Measurements from ENCODE around the gene USHBP1. TPM values are rescaled to one million over a fixed set of nuclear protein-coding genes. Genes with fewer than 3 reads are reported as not detected.

The USHBP1 gene
- total and polyA plus RNA-seq, 2 of the 13 experiments (the other 11 are each of a cell fraction or from before 2014, with no cell fraction given), result 0.15 to 1.5 TPM

DNA sequence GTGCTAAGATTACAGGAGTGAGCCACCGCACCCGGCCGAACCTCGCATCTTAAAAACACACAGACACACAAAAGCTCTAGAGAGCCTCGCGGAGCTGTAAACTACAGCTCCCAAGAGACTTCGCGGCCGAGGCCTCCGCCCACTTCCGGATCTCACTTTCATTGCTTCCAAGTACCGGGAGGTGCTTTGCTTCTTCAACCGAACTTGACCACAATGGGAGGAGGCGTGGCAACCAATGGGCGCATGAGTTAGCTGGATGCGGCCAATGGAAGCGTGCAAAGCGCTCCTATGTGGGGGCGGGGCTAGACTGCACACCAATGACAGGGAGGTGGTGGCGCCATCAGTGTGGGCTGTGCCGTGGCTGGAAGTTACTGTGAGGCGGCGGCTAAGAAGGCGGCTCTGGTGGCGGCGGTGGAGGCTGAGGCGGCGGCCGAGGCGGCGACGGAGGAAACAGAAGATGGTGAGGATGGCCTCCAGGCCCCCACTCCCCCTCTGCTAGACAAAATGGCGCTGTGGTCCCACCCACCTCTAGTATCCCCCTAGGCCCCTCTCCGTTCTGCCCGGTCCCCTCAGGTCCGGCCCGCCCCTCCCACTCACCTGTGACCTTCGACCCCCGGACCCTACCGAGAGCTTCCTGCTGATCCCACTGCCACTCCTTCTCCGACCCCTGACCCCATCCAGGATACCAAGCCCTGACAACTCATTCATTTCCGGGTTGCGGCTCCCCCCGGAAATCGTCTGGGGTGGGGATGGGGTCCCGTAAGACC is 44.8 kb upstream of the USHBP1 start, which contains the start of gene DDA1 (continued):
- TF ChIP-seq, protein P1, sequence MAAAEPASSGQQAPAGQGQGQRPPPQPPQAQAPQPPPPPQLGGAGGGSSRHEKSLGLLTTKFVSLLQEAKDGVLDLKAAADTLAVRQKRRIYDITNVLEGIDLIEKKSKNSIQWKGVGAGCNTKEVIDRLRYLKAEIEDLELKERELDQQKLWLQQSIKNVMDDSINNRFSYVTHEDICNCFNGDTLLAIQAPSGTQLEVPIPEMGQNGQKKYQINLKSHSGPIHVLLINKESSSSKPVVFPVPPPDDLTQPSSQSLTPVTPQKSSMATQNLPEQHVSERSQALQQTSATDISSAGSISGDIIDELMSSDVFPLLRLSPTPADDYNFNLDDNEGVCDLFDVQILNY (CRISPR knock-in tag; conservative IDR thresholded peaks at IDR 0.05), result no peak
- TF ChIP-seq TCF7L2 (IDR thresholded peaks at IDR 0.05; ENCODE audit: low read depth, low read length) (no peak), SUZ12 (IDR thresholded peaks at IDR 0.05; ENCODE audit: low read depth, low read length) (peak; percentile 66), SNRNP70 (IDR thresholded peaks at IDR 0.05; ENCODE audit: low read depth, low read length) (no peak), ZBTB33 (CRISPR knock-in tag; IDR thresholded peaks at IDR 0.05) (no peak), RBM22 (optimal IDR thresholded peaks at IDR 0.05; ENCODE audit: low read length) (peak; percentile 23), ZNF687 (CRISPR knock-in tag; IDR thresholded peaks at IDR 0.05) (peak; percentile 80), ZNF296 (CRISPR knock-in tag; conservative IDR thresholded peaks at IDR 0.05) (no peak), SNAPC4 (CRISPR knock-in tag; IDR thresholded peaks at IDR 0.05) (peak; percentile 73; the same call in 1 of the 2 replicates), ZMYM2 (CRISPR knock-in tag; IDR thresholded peaks at IDR 0.05) (no peak), HCFC1 (IDR thresholded peaks at IDR 0.05; ENCODE audit: low read depth, low read length) (peak; percentile 90)
- TF ChIP-seq, protein P2, sequence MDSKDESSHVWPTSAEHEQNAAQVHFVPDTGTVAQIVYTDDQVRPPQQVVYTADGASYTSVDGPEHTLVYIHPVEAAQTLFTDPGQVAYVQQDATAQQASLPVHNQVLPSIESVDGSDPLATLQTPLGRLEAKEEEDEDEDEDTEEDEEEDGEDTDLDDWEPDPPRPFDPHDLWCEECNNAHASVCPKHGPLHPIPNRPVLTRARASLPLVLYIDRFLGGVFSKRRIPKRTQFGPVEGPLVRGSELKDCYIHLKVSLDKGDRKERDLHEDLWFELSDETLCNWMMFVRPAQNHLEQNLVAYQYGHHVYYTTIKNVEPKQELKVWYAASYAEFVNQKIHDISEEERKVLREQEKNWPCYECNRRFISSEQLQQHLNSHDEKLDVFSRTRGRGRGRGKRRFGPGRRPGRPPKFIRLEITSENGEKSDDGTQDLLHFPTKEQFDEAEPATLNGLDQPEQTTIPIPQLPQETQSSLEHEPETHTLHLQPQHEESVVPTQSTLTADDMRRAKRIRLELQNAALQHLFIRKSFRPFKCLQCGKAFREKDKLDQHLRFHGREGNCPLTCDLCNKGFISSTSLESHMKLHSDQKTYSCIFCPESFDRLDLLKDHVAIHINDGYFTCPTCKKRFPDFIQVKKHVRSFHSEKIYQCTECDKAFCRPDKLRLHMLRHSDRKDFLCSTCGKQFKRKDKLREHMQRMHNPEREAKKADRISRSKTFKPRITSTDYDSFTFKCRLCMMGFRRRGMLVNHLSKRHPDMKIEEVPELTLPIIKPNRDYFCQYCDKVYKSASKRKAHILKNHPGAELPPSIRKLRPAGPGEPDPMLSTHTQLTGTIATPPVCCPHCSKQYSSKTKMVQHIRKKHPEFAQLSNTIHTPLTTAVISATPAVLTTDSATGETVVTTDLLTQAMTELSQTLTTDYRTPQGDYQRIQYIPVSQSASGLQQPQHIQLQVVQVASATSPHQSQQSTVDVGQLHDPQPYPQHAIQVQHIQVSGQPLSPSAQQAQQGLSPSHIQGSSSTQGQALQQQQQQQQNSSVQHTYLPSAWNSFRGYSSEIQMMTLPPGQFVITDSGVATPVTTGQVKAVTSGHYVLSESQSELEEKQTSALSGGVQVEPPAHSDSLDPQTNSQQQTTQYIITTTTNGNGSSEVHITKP (CRISPR knock-in tag; IDR thresholded peaks at IDR 0.05; ENCODE audit: low read depth), result peak; percentile 16; the same call in 1 of the 2 replicates

Measured in HepG2 (cell line).